OCI-LY7 (cell line): ENCODE results near the gene CDK6. TPM values are rescaled to one million over a fixed set of nuclear protein-coding genes. Genes with fewer than 3 reads are reported as not detected.

Experiments
- BruUV-seq: library from RNA; stranded (reverse); fragments of 400-500 nt; replicated peaks from 2 replicates; lab custom pipeline; 2021; lab: Mats Ljungman, UMichigan
- CTCF ChIA-PET: fragments of 300-600 bp; sonication (Branson Sonifier 250); formaldehyde crosslinking; loops from one replicate; lab custom pipeline; 2022; ENCODE audit warnings: antibody characterized with exemption; ENCODE audit not compliant: unreplicated experiment; lab: Charles Lee
- POLR2A ChIA-PET: fragments of 300-600 bp; sonication (Branson Sonifier 250); formaldehyde crosslinking; loops from one replicate; lab custom pipeline; 2022; ENCODE audit warnings: antibody characterized with exemption; lab: Charles Lee
- DNase-seq: peaks from one replicate; pipeline ENCODE4 v3.0.0-alpha.2; 2015; ENCODE audit warnings: low spot score
- H2AFZ ChIP-seq: fragments of 200-600 bp; sonication (generic), shearing (Covaris generic); 2 replicates; pipeline ENCODE4 v1.6.1; 2014; ENCODE audit warnings: mild to moderate bottlenecking, antibody characterized with exemption, low read length, moderate library complexity
- H3K27ac ChIP-seq: fragments of 200-600 bp; sonication (generic); 2 replicates; pipeline ENCODE4 v1.5.1; 2014; ENCODE audit warnings: mixed run types, low read depth, mild to moderate bottlenecking, moderate library complexity, low read length, inconsistent platforms; ENCODE audit not compliant: poor library complexity, severe bottlenecking
- H3K36me3 ChIP-seq: fragments of 200-600 bp; sonication (generic); 2 replicates; pipeline ENCODE4 v1.6.1; 2014; ENCODE audit warnings: mild to moderate bottlenecking, antibody characterized with exemption, low read length, moderate library complexity, mixed read lengths; ENCODE audit not compliant: insufficient read depth
- H3K4me1 ChIP-seq: fragments of 200-600 bp; sonication (generic); 2 replicates; pipeline ENCODE4 v1.5.1; 2014; ENCODE audit warnings: mild to moderate bottlenecking, low read length; ENCODE audit not compliant: insufficient read depth, poor library complexity, severe bottlenecking
- H3K4me2 ChIP-seq: fragments of 200-600 bp; sonication (generic); 2 replicates; pipeline ENCODE4 v1.6.1; 2014; ENCODE audit warnings: mild to moderate bottlenecking, low read length
- H3K4me3 ChIP-seq: fragments of 200-600 bp; sonication (generic); 2 replicates; pipeline ENCODE4 v1.5.1; 2014; ENCODE audit warnings: mild to moderate bottlenecking, low read depth, low read length; ENCODE audit not compliant: poor library complexity, severe bottlenecking
- H3K79me2 ChIP-seq: fragments of 200-600 bp; sonication (generic); 2 replicates; pipeline ENCODE4 v1.6.1; 2016; ENCODE audit warnings: low read depth, mild to moderate bottlenecking, low read length, moderate library complexity, mixed read lengths; ENCODE audit not compliant: insufficient read depth
- H3K9me2 ChIP-seq: fragments of 200-600 bp; sonication (generic); 2 replicates; pipeline ENCODE4 v1.6.1; 2016; ENCODE audit warnings: mild to moderate bottlenecking, low read length, mixed read lengths; ENCODE audit not compliant: insufficient read depth
- H3K9me3 ChIP-seq: fragments of 200-600 bp; sonication (generic); 2 replicates; pipeline ENCODE4 v1.6.1; 2014; ENCODE audit warnings: mild to moderate bottlenecking, mixed run types, low read length, mixed read lengths
- H4K20me1 ChIP-seq: fragments of 200-600 bp; sonication (generic); 2 replicates; pipeline ENCODE4 v1.6.1; 2014; ENCODE audit warnings: mild to moderate bottlenecking, antibody characterized with exemption, low read length, moderate library complexity, mixed read lengths; ENCODE audit not compliant: insufficient read depth
- EZH2phosphoT487 ChIP-seq: fragments of 200-600 bp; sonication (generic); IDR thresholded peaks from 2 replicates; pipeline ENCODE4 v1.6.1; 2018; ENCODE audit warnings: low read depth, borderline replicate concordance, mild to moderate bottlenecking, mixed run types, antibody characterized with exemption, low read length, moderate library complexity, mixed read lengths
- intact Hi-C: fragments of 100-400 bp; cut with micrococcal nuclease; formaldehyde crosslinking; loops from one replicate; pipeline ENCODE4 v1.10.0; 2022; ENCODE audit not compliant: unreplicated experiment
- total RNA-seq, 2 experiments: library from RNA; depleted of rRNA in 1 of 2; stranded (reverse); fragments of >200 nt in 1 of 2; shearing (Covaris generic) in 1 of 2; gene quantifications; 2 replicates each; pipeline ENCODE4 v1.2.3, GENCODE V29; 2014 to 2022
- TF ChIP-seq, protein P1 (sequence below): fragments of 200-600 bp; sonication (generic); conservative IDR thresholded peaks from 2 replicates; pipeline ENCODE4 v1.5.1; 2014; ENCODE audit warnings: mild to moderate bottlenecking, antibody characterized with exemption, low read length, moderate library complexity, mixed read lengths

CDK6 gene
- total RNA-seq, 2 experiments from 2014 or later: 35.5 to 44.1 TPM

DNA sequence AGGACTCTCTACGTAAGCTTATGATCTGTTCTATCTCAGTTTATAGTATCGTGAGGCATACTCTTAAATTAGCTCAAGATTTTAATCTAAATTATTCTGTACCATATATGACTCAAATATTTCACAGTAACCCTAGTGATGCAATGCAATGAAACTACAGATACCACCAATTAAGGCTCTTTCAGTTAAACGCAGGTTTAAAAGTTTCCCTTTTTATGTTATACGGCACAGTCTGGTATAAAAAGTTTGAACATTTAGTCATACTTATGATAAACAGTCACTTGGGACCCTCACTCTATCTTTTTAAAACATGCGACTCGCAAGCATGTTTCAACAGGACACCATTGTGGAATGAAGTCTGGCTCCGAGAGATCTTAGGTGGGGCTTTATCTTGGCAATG is 107.2 kb downstream of the CDK6 start:
- peaks cover 14% of the 10 kb centered on the region for H3K36me3 ChIP-seq
- no peaks in the 10 kb centered on the region for H3K9me2 ChIP-seq
- H3K4me1 ChIP-seq: peaks cover 16% of the 10 kb centered on the region
- intact Hi-C loops: no loop called here
- POLR2A ChIA-PET: interaction anchor here (0.5 to 3.3 kb wide), 2 partner anchors 14 to 490 kb away, joined by 7 to 12 read pairs; no protein-coding TSS in a partner anchor
- no peak for TF ChIP-seq EZH2phosphoT487
- H3K9me3 ChIP-seq: no peaks in the 10 kb centered on the region
- H3K79me2 ChIP-seq: no peaks in the 10 kb centered on the region
- no peak overlapping the region for H3K4me3 ChIP-seq
- H2AFZ ChIP-seq: no peak overlapping the region
- H3K4me2 ChIP-seq: no peak overlapping the region
- DNase-seq: no peak
- CTCF ChIA-PET: no interaction called here
- H4K20me1 ChIP-seq: no peaks in the 10 kb centered on the region
- BruUV-seq: no TSS peak
- no peak overlapping the region for H3K27ac ChIP-seq

DNA sequence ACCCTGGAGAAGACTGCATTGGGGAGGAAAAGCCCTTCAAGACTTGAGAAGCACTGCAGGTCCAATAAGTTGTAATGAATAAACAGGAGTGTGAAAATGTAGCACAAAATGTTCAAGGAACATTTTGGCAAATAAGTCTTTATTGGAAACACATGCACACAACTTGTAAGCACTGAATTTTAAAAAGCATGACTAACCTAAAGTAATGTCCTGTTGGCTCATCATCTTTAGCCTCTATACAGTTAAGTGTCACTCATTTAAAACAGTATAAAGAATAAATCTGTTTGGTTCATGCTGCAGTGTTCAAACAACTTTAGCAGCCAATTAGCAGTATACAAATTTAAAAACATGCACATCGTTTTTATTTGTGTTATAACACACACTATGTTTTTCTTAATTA is 108.6 kb downstream of the CDK6 start:
- POLR2A ChIA-PET: interaction anchor here (3.3 kb wide), 1 partner anchor 12 kb away, joined by 12 read pairs; no protein-coding TSS in a partner anchor
- Histone ChIP-seq H3K4me1 (peaks cover 16% of the 10 kb centered on the region), H3K36me3 (peaks cover 21% of the 10 kb centered on the region), H3K9me3 (no peaks in the 10 kb centered on the region), H3K27ac (no peak overlapping the region), H3K4me2 (no peak overlapping the region), H3K79me2 (no peaks in the 10 kb centered on the region), H3K4me3 (no peak overlapping the region), H2AFZ (no peak overlapping the region), H3K9me2 (no peaks in the 10 kb centered on the region), H4K20me1 (no peaks in the 10 kb centered on the region)
- TF ChIP-seq, protein P1, sequence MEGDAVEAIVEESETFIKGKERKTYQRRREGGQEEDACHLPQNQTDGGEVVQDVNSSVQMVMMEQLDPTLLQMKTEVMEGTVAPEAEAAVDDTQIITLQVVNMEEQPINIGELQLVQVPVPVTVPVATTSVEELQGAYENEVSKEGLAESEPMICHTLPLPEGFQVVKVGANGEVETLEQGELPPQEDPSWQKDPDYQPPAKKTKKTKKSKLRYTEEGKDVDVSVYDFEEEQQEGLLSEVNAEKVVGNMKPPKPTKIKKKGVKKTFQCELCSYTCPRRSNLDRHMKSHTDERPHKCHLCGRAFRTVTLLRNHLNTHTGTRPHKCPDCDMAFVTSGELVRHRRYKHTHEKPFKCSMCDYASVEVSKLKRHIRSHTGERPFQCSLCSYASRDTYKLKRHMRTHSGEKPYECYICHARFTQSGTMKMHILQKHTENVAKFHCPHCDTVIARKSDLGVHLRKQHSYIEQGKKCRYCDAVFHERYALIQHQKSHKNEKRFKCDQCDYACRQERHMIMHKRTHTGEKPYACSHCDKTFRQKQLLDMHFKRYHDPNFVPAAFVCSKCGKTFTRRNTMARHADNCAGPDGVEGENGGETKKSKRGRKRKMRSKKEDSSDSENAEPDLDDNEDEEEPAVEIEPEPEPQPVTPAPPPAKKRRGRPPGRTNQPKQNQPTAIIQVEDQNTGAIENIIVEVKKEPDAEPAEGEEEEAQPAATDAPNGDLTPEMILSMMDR: no peak
- TF ChIP-seq EZH2phosphoT487: no peak
- DNase-seq: no peak
- CTCF ChIA-PET: no interaction called here
- intact Hi-C loops: no loop called here
- no TSS peak for BruUV-seq

- Histone ChIP-seq H4K20me1 (no peaks in the 10 kb centered on the region), H3K79me2 (no peaks in the 10 kb centered on the region), H3K36me3 (peaks cover 21% of the 10 kb centered on the region), H3K9me2 (no peaks in the 10 kb centered on the region), H2AFZ (no peak overlapping the region), H3K4me3 (no peak overlapping the region), H3K9me3 (no peaks in the 10 kb centered on the region), H3K4me2 (no peak overlapping the region), H3K4me1 (peaks cover 11% of the 10 kb centered on the region), H3K27ac (no peak overlapping the region)
- ChIA-PET POLR2A (interaction anchor here (0.6 to 2.1 kb wide), 4 partner anchors 9 to 209 kb away, joined by 3 to 5 read pairs (median 4); no protein-coding TSS in a partner anchor), CTCF (no interaction called here)
- BruUV-seq: no TSS peak
- intact Hi-C loops: no loop called here
- no peak for TF ChIP-seq EZH2phosphoT487
- TF ChIP-seq, protein P1: no peak
- DNase-seq: no peak
Observed at GRCh38 chr7:92725161-92725925, 111.0 kb downstream of the CDK6 start.
